Measurements from ENCODE around the gene ANKRD61.
"Not testable (repeated sequence)": the region's sequence is repeated elsewhere in the genome, so short reads cannot be mapped to it uniquely, and the experiment has no call there.

Gene ANKRD61

GRCh38 chr7:6049780-6050179, 18.6 kb downstream of the ANKRD61 start:
- Histone ChIP-seq H3K36me3 (ENCODE audit: control insufficient read depth, low read length) (peaks cover 73% of the 10 kb centered on the region), H3K9me3 (ENCODE audit: control insufficient read depth, insufficient read depth, low read length) (no peaks in the 10 kb centered on the region), H3K4me3 (ENCODE audit: low read length) (no peak overlapping the region), H4K20me1 (ENCODE audit: control insufficient read depth, insufficient read depth, low read depth, low read length) (no peaks in the 10 kb centered on the region), H3K4me1 (ENCODE audit: control insufficient read depth, low read length) (no peaks in the 10 kb centered on the region), H3K79me2 (ENCODE audit: control insufficient read depth, low read length) (peaks cover 5% of the 10 kb centered on the region), H3K4me2 (ENCODE audit: low read length) (no peak overlapping the region), H3K27me3 (ENCODE audit: control insufficient read depth, low read length) (no peaks in the 10 kb centered on the region), H3K27ac (ENCODE audit: low read depth, low read length) (no peak overlapping the region), H3K9me2 (replicated peaks; ENCODE audit: control insufficient read depth, low read length) (no peaks in the 10 kb centered on the region), H3F3A (ENCODE audit: control insufficient read depth, insufficient read depth) (0 out of 2 replicates have a peak, but pooled peaks cover 8% of the 10 kb centered on the region)
- TF ChIP-seq EZH2phosphoT487 (IDR thresholded peaks at IDR 0.05; ENCODE audit: borderline replicate concordance, low read length) = no peak
- no peak for TF ChIP-seq CTCF (IDR thresholded peaks at IDR 0.05; ENCODE audit: low read depth, low read length, poor library complexity, severe bottlenecking)

GRCh38 chr7:6051185-6051584, 20.0 kb downstream of the ANKRD61 start:
- not testable (repeated sequence) for H3K4me2 ChIP-seq (ENCODE audit: low read length); H3K27ac ChIP-seq (ENCODE audit: low read depth, low read length); H3F3A ChIP-seq (ENCODE audit: control insufficient read depth, insufficient read depth); H3K4me3 ChIP-seq (ENCODE audit: low read length); H4K20me1 ChIP-seq (ENCODE audit: control insufficient read depth, insufficient read depth, low read depth, low read length); H3K9me3 ChIP-seq (ENCODE audit: control insufficient read depth, insufficient read depth, low read length); H3K4me1 ChIP-seq (ENCODE audit: control insufficient read depth, low read length); H3K27me3 ChIP-seq (ENCODE audit: control insufficient read depth, low read length); H3K9me2 ChIP-seq (replicated peaks; ENCODE audit: control insufficient read depth, low read length)
- H3K36me3 ChIP-seq (ENCODE audit: control insufficient read depth, low read length) = peaks cover 69% of the 10 kb centered on the region
- peaks cover 19% of the 10 kb centered on the region for H3K79me2 ChIP-seq (ENCODE audit: control insufficient read depth, low read length)

- Histone ChIP-seq H3K9me2 (replicated peaks; ENCODE audit: control insufficient read depth, low read length) (no peaks in the 10 kb centered on the region), H3K4me3 (ENCODE audit: low read length) (no peak overlapping the region), H3K27me3 (ENCODE audit: control insufficient read depth, low read length) (no peaks in the 10 kb centered on the region), H3K27ac (ENCODE audit: low read depth, low read length) (no peak overlapping the region), H3K36me3 (ENCODE audit: control insufficient read depth, low read length) (peaks cover 39% of the 10 kb centered on the region), H3K9me3 (ENCODE audit: control insufficient read depth, insufficient read depth, low read length) (no peaks in the 10 kb centered on the region), H3F3A (ENCODE audit: control insufficient read depth, insufficient read depth) (0 out of 2 replicates have a peak, but pooled peaks cover 3% of the 10 kb centered on the region), H3K79me2 (ENCODE audit: control insufficient read depth, low read length) (peaks cover 47% of the 10 kb centered on the region), H4K20me1 (ENCODE audit: control insufficient read depth, insufficient read depth, low read depth, low read length) (peaks cover 4% of the 10 kb centered on the region; the same call in 1 of the 2 replicates), H3K4me2 (ENCODE audit: low read length) (peak overlapping the region; percentile 64; the same call in 1 of the 2 replicates), H3K4me1 (ENCODE audit: control insufficient read depth, low read length) (peaks cover 18% of the 10 kb centered on the region)
- TF ChIP-seq CTCF (IDR thresholded peaks at IDR 0.05; ENCODE audit: low read depth, low read length, poor library complexity, severe bottlenecking) (no peak), EZH2phosphoT487 (IDR thresholded peaks at IDR 0.05; ENCODE audit: borderline replicate concordance, low read length) (no peak)
These were observed 25.4 kb downstream of the ANKRD61 start for GRCh38 chr7:6056616-6057015.

GRCh38 chr7:6057316-6058129, 26.3 kb downstream of the ANKRD61 start:
- Histone ChIP-seq H3K36me3 (ENCODE audit: control insufficient read depth, low read length) (peaks cover 35% of the 10 kb centered on the region), H4K20me1 (ENCODE audit: control insufficient read depth, insufficient read depth, low read depth, low read length) (peaks cover 4% of the 10 kb centered on the region; the same call in 1 of the 2 replicates), H3K9me2 (replicated peaks; ENCODE audit: control insufficient read depth, low read length) (no peaks in the 10 kb centered on the region), H3F3A (ENCODE audit: control insufficient read depth, insufficient read depth) (peaks cover 3% of the 10 kb centered on the region; the same call in 1 of the 2 replicates), H3K27ac (ENCODE audit: low read depth, low read length) (no peak overlapping the region), H3K79me2 (ENCODE audit: control insufficient read depth, low read length) (peaks cover 47% of the 10 kb centered on the region), H3K9me3 (ENCODE audit: control insufficient read depth, insufficient read depth, low read length) (no peaks in the 10 kb centered on the region), H3K27me3 (ENCODE audit: control insufficient read depth, low read length) (no peaks in the 10 kb centered on the region), H3K4me3 (ENCODE audit: low read length) (peak overlapping the region; percentile 93), H3K4me2 (ENCODE audit: low read length) (peak overlapping the region; percentile 64), H3K4me1 (ENCODE audit: control insufficient read depth, low read length) (peaks cover 18% of the 10 kb centered on the region)
- TF ChIP-seq CTCF (IDR thresholded peaks at IDR 0.05; ENCODE audit: low read depth, low read length, poor library complexity, severe bottlenecking) (no peak), EZH2phosphoT487 (IDR thresholded peaks at IDR 0.05; ENCODE audit: borderline replicate concordance, low read length) (no peak)

GRCh38 chr7:6059941-6060340, 28.8 kb downstream of the ANKRD61 start:
- H3K9me2 ChIP-seq (replicated peaks; ENCODE audit: control insufficient read depth, low read length); H3F3A ChIP-seq (ENCODE audit: control insufficient read depth, insufficient read depth); H3K4me2 ChIP-seq (ENCODE audit: low read length); H3K27me3 ChIP-seq (ENCODE audit: control insufficient read depth, low read length); H3K4me3 ChIP-seq (ENCODE audit: low read length); H3K9me3 ChIP-seq (ENCODE audit: control insufficient read depth, insufficient read depth, low read length); H3K27ac ChIP-seq (ENCODE audit: low read depth, low read length); H4K20me1 ChIP-seq (ENCODE audit: control insufficient read depth, insufficient read depth, low read depth, low read length): not testable (repeated sequence)
- H3K36me3 ChIP-seq (ENCODE audit: control insufficient read depth, low read length) = peaks cover 17% of the 10 kb centered on the region
- peaks cover 41% of the 10 kb centered on the region for H3K79me2 ChIP-seq (ENCODE audit: control insufficient read depth, low read length)
- peaks cover 18% of the 10 kb centered on the region for H3K4me1 ChIP-seq (ENCODE audit: control insufficient read depth, low read length)

Measured in DOHH2 (cell line).